ENCODE results near the gene ANKRD44. TPM values are rescaled to one million over a fixed set of nuclear protein-coding genes. Genes with fewer than 3 reads are reported as not detected.

ANKRD44 gene
- total and polyA plus RNA-seq, 8 donors, result 23.2 to 52.6 (median 29.8) TPM

GRCh38 chr2:196968516-196968915 lies 342.1 kb downstream of the ANKRD44 start:
- no peak for ATAC-seq
- DNase-seq, result no peak
- no peaks in the 10 kb centered on the region for H3K36me3 ChIP-seq

GRCh38 chr2:196967775-196968174 lies 342.8 kb downstream of the ANKRD44 start:
- DNase-seq (no peak), ATAC-seq (no peak)
- Histone ChIP-seq H3K27ac (no peak overlapping the region), H3K36me3 (no peaks in the 10 kb centered on the region), H3K9me3 (no peaks in the 10 kb centered on the region), H3K4me1 (no peaks in the 10 kb centered on the region), H3K4me3 (no peak overlapping the region), H3K27me3 (no peaks in the 10 kb centered on the region)
- intact Hi-C loops (cut with DNase I), result no loop called here
- no peak for TF ChIP-seq CTCF (IDR thresholded peaks at IDR 0.05)

More at GRCh38 chr2:196968516-196968915, 342.1 kb downstream of the ANKRD44 start:
- Histone ChIP-seq H3K9me3 (no peaks in the 10 kb centered on the region), H3K4me3 (no peak overlapping the region), H3K27ac (no peak overlapping the region), H3K4me1 (no peaks in the 10 kb centered on the region), H3K27me3 (no peaks in the 10 kb centered on the region)
- intact Hi-C loops (cut with DNase I), result no loop called here
- no peak for TF ChIP-seq CTCF (IDR thresholded peaks at IDR 0.05)

- H3K4me3 ChIP-seq, result no peak overlapping the region
- H3K36me3 ChIP-seq, result no peaks in the 10 kb centered on the region
- intact Hi-C loops (cut with DNase I), result no loop called here
- peak in 1 of 4 donors; percentile 42 for DNase-seq
- no peaks in the 10 kb centered on the region for H3K9me3 ChIP-seq
- ATAC-seq, result peak; percentile 58
- no peak for TF ChIP-seq CTCF (IDR thresholded peaks at IDR 0.05)
- no peaks in the 10 kb centered on the region for H3K27me3 ChIP-seq
- peak overlapping the region in 1 of 2 donors; percentile 33 for H3K27ac ChIP-seq
- no peaks in the 10 kb centered on the region for H3K4me1 ChIP-seq
Measured at GRCh38 chr2:196967116-196967515, 343.5 kb downstream of the ANKRD44 start.

GRCh38 chr2:196966061-196966460 lies 344.5 kb downstream of the ANKRD44 start:
- no peak overlapping the region for H3K27ac ChIP-seq

GRCh38 chr2:196965651-196966050 lies 344.9 kb downstream of the ANKRD44 start:
- intact Hi-C loops (cut with DNase I), result no loop called here
- Histone ChIP-seq H3K27me3 (no peaks in the 10 kb centered on the region), H3K4me3 (no peak overlapping the region), H3K4me1 (no peaks in the 10 kb centered on the region), H3K36me3 (no peaks in the 10 kb centered on the region), H3K9me3 (no peaks in the 10 kb centered on the region), H3K27ac (no peak overlapping the region)
- TF ChIP-seq CTCF (IDR thresholded peaks at IDR 0.05), result no peak
- ATAC-seq, result no peak
- no peak for DNase-seq

More at GRCh38 chr2:196966061-196966460, 344.5 kb downstream of the ANKRD44 start:
- Histone ChIP-seq H3K36me3 (no peaks in the 10 kb centered on the region), H3K9me3 (no peaks in the 10 kb centered on the region), H3K4me3 (no peak overlapping the region), H3K27me3 (no peaks in the 10 kb centered on the region), H3K4me1 (no peaks in the 10 kb centered on the region)
- intact Hi-C loops (cut with DNase I), result no loop called here
- no peak for DNase-seq
- no peak for ATAC-seq
- TF ChIP-seq CTCF (IDR thresholded peaks at IDR 0.05), result no peak

Measured in left lung (tissue), 10 donors.